ENCODE results near the gene FSTL1. TPM values are rescaled to one million over a fixed set of nuclear protein-coding genes. Genes with fewer than 3 reads are reported as not detected.
A peak's percentile ranks its signal among the peaks of the same experiment; 100 is the strongest.

The FSTL1 gene, protein sequence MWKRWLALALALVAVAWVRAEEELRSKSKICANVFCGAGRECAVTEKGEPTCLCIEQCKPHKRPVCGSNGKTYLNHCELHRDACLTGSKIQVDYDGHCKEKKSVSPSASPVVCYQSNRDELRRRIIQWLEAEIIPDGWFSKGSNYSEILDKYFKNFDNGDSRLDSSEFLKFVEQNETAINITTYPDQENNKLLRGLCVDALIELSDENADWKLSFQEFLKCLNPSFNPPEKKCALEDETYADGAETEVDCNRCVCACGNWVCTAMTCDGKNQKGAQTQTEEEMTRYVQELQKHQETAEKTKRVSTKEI
- 100 to 1,000 TPM; 532 to 861 (median 705) TPM for total RNA-seq

DNA sequence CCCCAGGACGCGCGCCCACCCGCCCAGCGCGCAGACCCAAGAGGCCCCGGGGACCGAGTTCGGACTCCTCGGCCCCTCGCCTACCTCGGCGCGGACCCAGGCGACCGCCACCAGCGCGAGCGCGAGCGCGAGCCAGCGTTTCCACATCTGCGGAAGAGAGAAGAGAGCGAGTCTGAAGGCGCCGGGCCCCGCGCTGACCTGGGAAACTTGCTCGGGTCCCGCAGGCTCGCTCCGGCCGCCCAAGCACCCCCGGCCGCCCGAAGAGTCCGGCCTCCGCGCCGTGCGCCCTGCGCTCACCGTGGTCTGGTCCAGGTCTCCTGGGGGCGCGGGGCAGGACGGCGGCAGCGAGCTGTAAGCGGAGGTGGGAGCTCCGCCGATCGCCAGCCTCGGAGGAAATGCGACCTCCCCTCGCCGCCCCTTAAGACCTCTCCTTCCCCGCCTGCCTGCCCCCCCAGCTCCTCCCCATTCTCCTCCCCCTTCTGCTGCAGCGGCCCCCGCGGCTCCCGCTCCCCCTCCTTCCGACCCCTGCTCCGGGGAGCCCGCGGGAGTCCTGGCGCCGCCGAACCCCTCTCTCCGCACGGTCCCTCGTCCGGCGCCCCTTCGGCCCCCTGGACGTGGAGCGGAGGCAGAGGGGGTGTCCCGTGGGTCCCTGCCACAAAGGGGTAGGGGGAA is at the start of gene FSTL1:
Gene FSTL1, minus strand, starts transcription at position 393 of the 672 bp plus-strand sequence. Its CDS starts 246 bp downstream, at position 147.
- peak; percentile 48 for ATAC-seq (ENCODE audit: low FRiP score)
- no peak for DNase-seq (ENCODE audit: low spot score)
- TF ChIP-seq, protein P1, sequence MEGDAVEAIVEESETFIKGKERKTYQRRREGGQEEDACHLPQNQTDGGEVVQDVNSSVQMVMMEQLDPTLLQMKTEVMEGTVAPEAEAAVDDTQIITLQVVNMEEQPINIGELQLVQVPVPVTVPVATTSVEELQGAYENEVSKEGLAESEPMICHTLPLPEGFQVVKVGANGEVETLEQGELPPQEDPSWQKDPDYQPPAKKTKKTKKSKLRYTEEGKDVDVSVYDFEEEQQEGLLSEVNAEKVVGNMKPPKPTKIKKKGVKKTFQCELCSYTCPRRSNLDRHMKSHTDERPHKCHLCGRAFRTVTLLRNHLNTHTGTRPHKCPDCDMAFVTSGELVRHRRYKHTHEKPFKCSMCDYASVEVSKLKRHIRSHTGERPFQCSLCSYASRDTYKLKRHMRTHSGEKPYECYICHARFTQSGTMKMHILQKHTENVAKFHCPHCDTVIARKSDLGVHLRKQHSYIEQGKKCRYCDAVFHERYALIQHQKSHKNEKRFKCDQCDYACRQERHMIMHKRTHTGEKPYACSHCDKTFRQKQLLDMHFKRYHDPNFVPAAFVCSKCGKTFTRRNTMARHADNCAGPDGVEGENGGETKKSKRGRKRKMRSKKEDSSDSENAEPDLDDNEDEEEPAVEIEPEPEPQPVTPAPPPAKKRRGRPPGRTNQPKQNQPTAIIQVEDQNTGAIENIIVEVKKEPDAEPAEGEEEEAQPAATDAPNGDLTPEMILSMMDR (IDR thresholded peaks at IDR 0.05) = no peak

DNA sequence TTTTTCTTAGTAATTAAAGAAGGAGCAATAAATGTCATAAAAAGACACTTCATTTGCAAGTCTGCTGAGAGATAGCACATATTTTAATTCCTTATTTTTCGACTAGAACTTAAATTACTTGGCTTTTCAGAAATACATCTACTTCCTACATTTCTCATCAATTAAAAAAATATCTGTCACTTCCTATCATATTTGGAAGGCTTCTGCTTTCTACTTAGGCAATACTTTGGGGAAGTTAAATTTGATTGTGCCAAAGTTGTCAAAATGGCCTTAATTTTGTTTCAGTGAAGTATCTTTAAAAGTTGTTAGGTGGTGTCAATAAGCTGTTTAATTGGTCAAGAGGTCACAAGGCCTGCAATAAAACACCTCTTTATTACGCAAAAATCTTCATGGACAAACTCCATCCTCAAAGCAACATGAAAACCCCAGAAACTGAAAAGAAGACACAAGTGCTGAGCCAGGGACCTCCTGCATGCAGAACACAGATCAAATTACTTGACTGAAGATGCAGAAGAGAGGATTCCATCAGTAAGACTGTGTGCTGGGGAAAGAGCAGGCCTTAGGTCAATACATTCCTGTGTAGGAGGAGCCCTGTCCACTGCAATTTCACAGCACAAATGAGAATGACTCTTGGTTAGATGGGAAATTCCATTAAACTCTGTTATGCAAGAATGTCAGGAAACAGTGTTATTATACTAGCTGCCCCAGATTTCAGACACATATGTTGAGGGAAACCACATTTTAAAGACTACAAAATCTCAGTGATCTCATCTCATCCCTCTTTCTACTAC is 48.0 kb upstream of the FSTL1 start:
- no peak for DNase-seq (ENCODE audit: low spot score)
- ATAC-seq (ENCODE audit: low FRiP score) = peak; percentile 98

DNA sequence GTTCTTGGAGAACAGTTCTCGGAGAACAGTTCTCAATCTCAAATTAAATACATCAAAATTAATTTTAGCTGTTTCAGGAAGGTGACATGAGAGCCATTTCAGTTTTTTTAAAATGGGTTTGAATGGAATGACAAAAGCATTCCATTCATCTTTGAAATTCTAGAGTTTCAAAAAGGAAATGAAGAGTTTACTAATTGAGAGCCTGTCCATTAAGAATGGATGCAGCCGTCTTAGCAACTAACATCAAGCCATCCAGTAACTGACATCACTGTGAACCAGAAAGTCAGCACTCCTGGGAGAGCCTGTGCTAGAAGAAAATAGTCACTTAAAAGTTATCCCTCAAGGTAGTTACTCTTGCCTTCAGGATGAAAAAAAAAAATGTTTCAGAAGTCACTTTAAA is 47.0 kb upstream of the FSTL1 start:
- ATAC-seq (ENCODE audit: low FRiP score) (no peak), DNase-seq (ENCODE audit: low spot score) (no peak)
- TF ChIP-seq, protein P1 (IDR thresholded peaks at IDR 0.05) = no peak

More for the DNA sequence above, 48.0 kb upstream of the FSTL1 start:
- TF ChIP-seq, protein P1 (IDR thresholded peaks at IDR 0.05) = no peak

DNA sequence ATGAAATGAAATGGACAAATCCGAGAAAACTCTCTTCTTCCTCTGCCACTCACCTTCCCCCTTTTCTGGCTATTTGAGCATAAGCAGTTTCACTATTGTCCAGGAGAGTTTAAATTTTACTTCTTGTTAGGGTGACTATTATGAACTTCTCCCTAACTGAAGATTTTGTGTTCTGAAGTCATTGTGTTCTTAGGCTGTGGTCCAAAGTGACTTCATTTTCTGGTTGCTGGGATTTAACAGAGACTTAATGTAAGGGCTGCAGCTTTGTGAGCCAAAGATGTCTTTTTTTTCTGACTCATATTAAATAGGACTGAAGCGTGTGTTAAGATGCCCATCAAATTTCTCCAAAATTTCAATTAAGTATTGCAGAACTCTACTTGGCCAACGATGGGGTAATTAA is 46.5 kb upstream of the FSTL1 start:
- ATAC-seq (ENCODE audit: low FRiP score) (no peak), DNase-seq (ENCODE audit: low spot score) (no peak)
- TF ChIP-seq, protein P1 (IDR thresholded peaks at IDR 0.05) = no peak

DNA sequence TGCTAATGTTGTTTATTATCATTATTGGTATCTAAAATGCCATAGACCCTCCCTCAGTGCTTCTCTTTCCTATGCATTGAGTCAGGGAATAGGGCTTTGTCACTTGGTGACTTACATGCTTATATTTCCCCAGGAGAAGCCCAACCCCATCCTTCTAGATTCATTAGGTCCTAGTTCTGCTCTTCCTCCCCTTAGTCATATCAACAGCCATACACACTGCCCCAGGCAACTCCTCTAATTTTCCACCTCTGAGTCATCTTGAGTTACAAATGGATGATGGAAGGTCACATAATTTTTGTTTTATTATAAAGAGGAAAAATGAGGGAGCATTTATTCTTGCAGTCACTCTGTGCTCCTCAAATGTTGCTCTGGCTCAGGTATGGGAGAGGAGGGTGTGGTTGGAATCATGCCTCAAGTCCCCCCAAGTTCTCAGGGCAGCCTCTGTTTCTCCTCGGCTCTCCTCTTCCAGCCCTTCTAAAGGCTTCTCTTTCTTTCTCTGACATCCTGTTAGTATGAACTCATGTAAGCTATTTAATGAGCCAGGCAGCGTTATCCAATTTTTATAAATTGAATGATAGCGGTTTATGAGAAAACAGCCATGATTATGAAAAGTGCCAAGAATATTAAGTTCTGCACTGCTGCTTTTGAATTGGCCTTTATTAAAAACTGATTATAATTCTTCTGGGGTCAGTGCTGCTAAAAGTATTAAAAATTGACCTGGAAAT is 45.6 kb upstream of the FSTL1 start:
- no peak for DNase-seq (ENCODE audit: low spot score)
- peak; percentile 58 for ATAC-seq (ENCODE audit: low FRiP score)
- TF ChIP-seq, protein P1 (IDR thresholded peaks at IDR 0.05) = no peak

DNA sequence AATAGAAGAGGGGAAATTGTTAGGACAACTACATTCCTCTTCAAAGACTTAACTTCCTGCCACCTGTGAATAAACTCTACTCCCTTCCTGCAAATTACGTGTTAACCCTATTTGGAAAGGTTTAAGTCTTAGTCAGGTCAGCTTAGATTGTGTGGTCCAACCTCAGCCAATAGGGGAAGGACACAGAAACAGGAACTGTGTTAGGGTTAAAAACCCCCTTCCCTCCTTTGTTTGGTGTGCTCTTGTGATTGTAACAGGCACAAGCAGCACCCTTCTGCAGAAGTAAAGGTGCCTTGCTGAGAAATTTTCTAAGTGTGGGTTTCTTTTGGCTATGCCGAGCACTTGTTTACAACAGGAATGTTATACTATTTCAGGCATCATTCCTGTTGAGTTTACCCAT is 45.0 kb upstream of the FSTL1 start:
- no peak for ATAC-seq (ENCODE audit: low FRiP score)
- no peak for DNase-seq (ENCODE audit: low spot score)
- TF ChIP-seq, protein P1 (IDR thresholded peaks at IDR 0.05) = no peak

All from omental fat pad (tissue), 4 donors.